HCT116 (cell line): ENCODE measurements around the gene RPIA. TPM values are rescaled to one million over a fixed set of nuclear protein-coding genes. Genes with fewer than 3 reads are reported as not detected.

Source experiments
- ATAC-seq: fragments of 200-7000 bp; cut with Tn5 transposase; 2 replicates; pipeline ENCODE4 v1.9.1; 2020; ENCODE audit warnings: mild to moderate bottlenecking, moderate library complexity
- BruUV-seq: library from RNA; stranded (reverse); fragments of 400-500 nt; replicated peaks from 2 replicates; lab custom pipeline; 2021; lab: Mats Ljungman, UMichigan
- CTCF ChIA-PET: fragments of 300-600 bp; sonication (Branson Sonifier 250); formaldehyde crosslinking; loops from one replicate; lab custom pipeline; 2021; ENCODE audit warnings: antibody characterized with exemption; lab: Charles Lee
- POLR2A ChIA-PET: fragments of 300-600, 350-600 bp; sonication (Branson Sonifier 250); formaldehyde crosslinking; loops from one replicate; lab custom pipeline; 2021; ENCODE audit warnings: antibody characterized with exemption; lab: Charles Lee
- RAD21 ChIA-PET, 2 experiments: fragments of 300-600 bp; sonication (Branson Sonifier 250); formaldehyde crosslinking; loops; one replicate each; lab custom pipeline; 2023; ENCODE audit warnings: low total read pairs in 2 of 2; ENCODE audit not compliant: uncharacterized antibody in 2 of 2, unreplicated experiment in 2 of 2, low non-redundant PET in 1 of 2; lab: Charles Lee
- DNase-seq: peaks from one replicate; pipeline ENCODE4 v3.0.0-alpha.2; 2010; ENCODE audit warnings: low read depth, low spot score
- H2AFZ ChIP-seq: fragments of 200-600 bp; shearing (Covaris generic), sonication (generic); 2 replicates; pipeline ENCODE4 v1.6.1; 2017; ENCODE audit warnings: low read depth, mixed run types, mixed read lengths, antibody characterized with exemption, low read length; ENCODE audit not compliant: poor library complexity, severe bottlenecking
- H3K27ac ChIP-seq: 2 replicates; pipeline ENCODE4 v1.5.1; 2012; ENCODE audit warnings: low read depth, low read length
- H3K27me3 ChIP-seq: fragments of 200-600 bp; sonication (generic); 2 replicates; pipeline ENCODE4 v1.6.1; 2016; ENCODE audit warnings: mixed run types, low read length, mixed read lengths; ENCODE audit not compliant: insufficient read depth
- H3K36me3 ChIP-seq, 2 experiments: fragments of 200-500 bp in 1 of 2; fragments of 200-600 bp in 1 of 2; sonication (Bioruptor generic) in 1 of 2; sonication (generic) in 1 of 2; 2 replicates each; pipeline versions ENCODE4 v1.5.1 to v1.6.1; 2014 to 2016; ENCODE audit warnings: low read length in 2 of 2, inconsistent platforms in 1 of 2, mixed read lengths in 1 of 2, mixed run types in 1 of 2; ENCODE audit not compliant: insufficient read depth in 2 of 2, control insufficient read depth in 1 of 2
- H3K4me1 ChIP-seq, 2 experiments: fragments of 200-600 bp in 1 of 2; sonication (generic) in 1 of 2; 2 replicates each; pipeline versions ENCODE4 v1.5.1 to v1.6.1; 2012 to 2017; ENCODE audit warnings: low read length in 2 of 2, inconsistent platforms in 1 of 2, mild to moderate bottlenecking in 1 of 2, mixed read lengths in 1 of 2, mixed run types in 1 of 2, moderate library complexity in 1 of 2; ENCODE audit not compliant: insufficient read depth in 2 of 2, control insufficient read depth in 1 of 2
- H3K4me2 ChIP-seq: fragments of 200-600 bp; sonication (generic); 2 replicates; pipeline ENCODE4 v1.6.1; 2017; ENCODE audit warnings: mixed run types, low read length, mixed read lengths
- H3K4me3 ChIP-seq, 2 experiments: fragments of 200-600 bp in 1 of 2; sonication (generic) in 1 of 2; replicated peaks in 1 of 2; 2 replicates each; pipeline ENCODE4 v1.5.1; 2011 to 2016; ENCODE audit warnings: low read length in 2 of 2, control low read depth in 1 of 2, low read depth in 1 of 2, mild to moderate bottlenecking in 1 of 2, mixed read lengths in 1 of 2, mixed run types in 1 of 2
- H3K79me2 ChIP-seq: fragments of 200-600 bp; sonication (generic); 2 replicates; pipeline ENCODE4 v1.6.1; 2017; ENCODE audit warnings: mild to moderate bottlenecking, mixed run types, low read length, moderate library complexity, mixed read lengths; ENCODE audit not compliant: insufficient read depth
- H3K9ac ChIP-seq: fragments of 200-600 bp; sonication (generic); 2 replicates; pipeline ENCODE4 v1.6.1; 2016; ENCODE audit warnings: low read length, mixed read lengths
- H3K9me2 ChIP-seq: fragments of 200-600 bp; sonication (generic), shearing (Covaris generic); 2 replicates; pipeline ENCODE4 v1.6.1; 2017; ENCODE audit warnings: mixed run types, mild to moderate bottlenecking, moderate library complexity; ENCODE audit not compliant: insufficient read depth
- H3K9me3 ChIP-seq, 2 experiments: fragments of 200-500 bp in 1 of 2; fragments of 200-600 bp in 1 of 2; sonication (Bioruptor generic) in 1 of 2; sonication (generic) in 1 of 2; 2 replicates each; pipeline ENCODE4 v1.6.1; 2014 to 2017; ENCODE audit warnings: low read length in 2 of 2, mixed read lengths in 2 of 2, inconsistent platforms in 1 of 2, low read depth in 1 of 2, mild to moderate bottlenecking in 1 of 2, mixed run types in 1 of 2, moderate library complexity in 1 of 2; ENCODE audit not compliant: control insufficient read depth in 1 of 2, insufficient read depth in 1 of 2
- H4K20me1 ChIP-seq: fragments of 200-600 bp; sonication (generic), shearing (Covaris generic); 2 replicates; pipeline ENCODE4 v1.6.1; 2017; ENCODE audit warnings: mixed run types, mild to moderate bottlenecking, moderate library complexity; ENCODE audit not compliant: insufficient read depth
- ATF3 ChIP-seq: IDR thresholded peaks from 2 replicates; pipeline ENCODE4 v1.6.1; 2012
- CBX3 ChIP-seq: IDR thresholded peaks from 2 replicates; pipeline ENCODE4 v1.6.1; 2012; ENCODE audit warnings: low read depth
- CEBPB ChIP-seq: IDR thresholded peaks from 2 replicates; pipeline ENCODE4 v1.6.1; 2012; ENCODE audit warnings: low read depth
- CTCF ChIP-seq, 3 experiments: fragments of 200-600 bp in 1 of 3; sonication (generic) in 1 of 3; IDR thresholded peaks in 2 of 3; conservative IDR thresholded peaks in 1 of 3; 2 replicates each; pipeline ENCODE4 v1.5.1; 2012 to 2017; ENCODE audit warnings: low read depth in 2 of 3, low read length in 2 of 3, antibody characterized with exemption in 1 of 3, borderline replicate concordance in 1 of 3, control low read depth in 1 of 3, mild to moderate bottlenecking in 1 of 3, mixed read lengths in 1 of 3, mixed run types in 1 of 3, moderate library complexity in 1 of 3; ENCODE audit not compliant: insufficient read depth in 1 of 3
- ELF1 ChIP-seq: IDR thresholded peaks from 2 replicates; pipeline ENCODE4 v1.6.1; 2012; ENCODE audit warnings: low read depth, borderline replicate concordance
- EZH2phosphoT487 ChIP-seq: fragments of 200-600 bp; IDR thresholded peaks from 2 replicates; pipeline ENCODE4 v1.6.1; 2018; ENCODE audit warnings: antibody characterized with exemption, borderline replicate concordance
- FOSL1 ChIP-seq: IDR thresholded peaks from 2 replicates; pipeline ENCODE4 v1.6.1; 2012; ENCODE audit warnings: low read depth
- JUND ChIP-seq: IDR thresholded peaks from 2 replicates; pipeline ENCODE4 v1.6.1; 2012
- MAX ChIP-seq: IDR thresholded peaks from 2 replicates; pipeline ENCODE4 v1.6.1; 2012
- POLR2A ChIP-seq: IDR thresholded peaks from 2 replicates; pipeline ENCODE4 v1.7.0; 2011; ENCODE audit warnings: borderline replicate concordance; ENCODE audit not compliant: insufficient read depth, insufficient read length; ENCODE audit errors: extremely low read depth
- POLR2AphosphoS5 ChIP-seq: IDR thresholded peaks from 2 replicates; pipeline ENCODE4 v1.6.1; 2011; ENCODE audit warnings: mild to moderate bottlenecking, low read depth, low read length, moderate library complexity
- RAD21 ChIP-seq: IDR thresholded peaks from 2 replicates; pipeline ENCODE4 v1.6.1; 2012; ENCODE audit warnings: low read depth, mild to moderate bottlenecking
- SIN3A ChIP-seq: IDR thresholded peaks from 2 replicates; pipeline ENCODE4 v1.6.1; 2012; ENCODE audit warnings: low read depth
- SP1 ChIP-seq: IDR thresholded peaks from 2 replicates; pipeline ENCODE4 v1.6.1; 2012; ENCODE audit warnings: low read depth
- SRF ChIP-seq: IDR thresholded peaks from 2 replicates; pipeline ENCODE4 v1.6.1; 2012; ENCODE audit warnings: low read depth
- TCF7L2 ChIP-seq: IDR thresholded peaks from 2 replicates; pipeline ENCODE4 v1.7.0; 2011; ENCODE audit warnings: borderline replicate concordance, inconsistent platforms; ENCODE audit not compliant: insufficient read depth, insufficient read length; ENCODE audit errors: extremely low read depth
- ZFX ChIP-seq: fragments of 450-650 bp; IDR thresholded peaks from 2 replicates; pipeline ENCODE4 v1.6.1; 2017
- ZNF274 ChIP-seq: fragments of 200-500 bp; sonication (Bioruptor generic); IDR thresholded peaks from 2 replicates; pipeline ENCODE4 v1.6.1; 2014; ENCODE audit warnings: mild to moderate bottlenecking, low read depth, low read length, inconsistent platforms
- intact Hi-C: fragments of 100-400 bp; cut with micrococcal nuclease; formaldehyde crosslinking; loops from 2 replicates; pipeline ENCODE4 v1.10.0; 2022
- total RNA-seq: library from RNA; stranded (reverse); gene quantifications from one replicate; pipeline ENCODE4 v1.2.1, GENCODE V29; 2021; ENCODE audit not compliant: unreplicated experiment

The RPIA gene
- total RNA-seq, 1 experiment from 2014 or later: 43.3 TPM

GRCh38 chr2:88654714-88655113, 36.8 kb upstream of the RPIA start:
- ATAC-seq (no peak), DNase-seq (no peak)
- BruUV-seq: no TSS peak
- Histone ChIP-seq H3K9me2 (no peaks in the 10 kb centered on the region), H3K27ac (no peak overlapping the region), H2AFZ (no peak overlapping the region), H3K4me2 (no peak overlapping the region), H3K9ac (no peak overlapping the region), H3K79me2 (no peaks in the 10 kb centered on the region), H3K9me3 (no peaks in the 10 kb centered on the region), H4K20me1 (no peaks in the 10 kb centered on the region), H3K4me1 (peaks cover 0 to 10% of the 10 kb centered on the region in 2 experiments; a peak in 1 of 4 replicates), H3K4me3 (no peak overlapping the region), H3K27me3 (no peaks in the 10 kb centered on the region), H3K36me3 (no peaks in the 10 kb centered on the region)
- ChIA-PET CTCF (no interaction called here), POLR2A (no interaction called here), RAD21 (no interaction called here)
- TF ChIP-seq SP1 (no peak), FOSL1 (no peak)
- intact Hi-C loops: no loop called here

GRCh38 chr2:88656690-88657089, 34.8 kb upstream of the RPIA start:
- Histone ChIP-seq H3K27me3 (no peaks in the 10 kb centered on the region), H3K9ac (no peak overlapping the region), H4K20me1 (no peaks in the 10 kb centered on the region), H3K79me2 (no peaks in the 10 kb centered on the region), H3K4me2 (no peak overlapping the region), H3K4me3 (no peak overlapping the region), H3K9me2 (no peaks in the 10 kb centered on the region), H3K36me3 (no peaks in the 10 kb centered on the region), H3K9me3 (no peaks in the 10 kb centered on the region), H3K27ac (no peak overlapping the region), H3K4me1 (peaks cover 0 to 11% of the 10 kb centered on the region in 2 experiments; a peak in 1 of 4 replicates), H2AFZ (no peak overlapping the region)
- TF ChIP-seq FOSL1: no peak
- no peak for TF ChIP-seq TCF7L2
- no peak for TF ChIP-seq SP1
- TF ChIP-seq POLR2AphosphoS5: no peak
- no peak for TF ChIP-seq CBX3
- no peak for TF ChIP-seq MAX
- TF ChIP-seq CTCF (IDR thresholded peaks at IDR 0.05 in 2 of 3, conservative IDR thresholded peaks at IDR 0.05 in 1 of 3; ENCODE audit: borderline replicate concordance in 1 of 3, insufficient read depth in 1 of 3, low read depth in 2 of 3, low read length in 2 of 3): no peak
- TF ChIP-seq ELF1: no peak
- TF ChIP-seq CEBPB: no peak
- no peak for TF ChIP-seq RAD21
- no peak for TF ChIP-seq EZH2phosphoT487
- TF ChIP-seq SRF: no peak
- TF ChIP-seq POLR2A: no peak
- TF ChIP-seq ZFX: no peak
- no peak for TF ChIP-seq SIN3A
- no peak for TF ChIP-seq JUND
- no peak for TF ChIP-seq ZNF274
- no peak for TF ChIP-seq ATF3
- ATAC-seq (no peak), DNase-seq (no peak)
- BruUV-seq: no TSS peak
- ChIA-PET RAD21 (no interaction called here), POLR2A (no interaction called here), CTCF (interaction anchor here (1.2 to 2.4 kb wide), 2 partner anchors 13 to 15 kb away, joined by 3 to 8 read pairs; no protein-coding TSS in a partner anchor)
- intact Hi-C loops: no loop called here
